GM12878 (cell line): ENCODE data around the gene HSD17B10. TPM values are rescaled to one million over a fixed set of nuclear protein-coding genes. Genes with fewer than 3 reads are reported as not detected.

ENCODE experiments used
- ATAC-seq: fragments of 200-7000 bp; cut with Tn5 transposase; 3 replicates; pipeline ENCODE4 v1.9.1; 2020; ENCODE audit warnings: mild to moderate bottlenecking, moderate library complexity
- BruUV-seq: library from RNA; stranded (reverse); fragments of 400-500 nt; replicated peaks from 2 replicates; lab custom pipeline; 2021; lab: Mats Ljungman, UMichigan
- CTCF ChIA-PET: fragments of 300-600 bp; sonication (Branson Sonifier 250); formaldehyde crosslinking; extraction: SDS; loops from one replicate; lab custom pipeline; 2021; ENCODE audit warnings: inconsistent platforms; lab: Yijun Ruan, JAX
- POLR2A ChIA-PET: fragments of 350-600 bp; formaldehyde crosslinking; extraction: SDS; loops from one replicate; lab custom pipeline; 2021; ENCODE audit warnings: inconsistent platforms; lab: Charles Lee
- RAD21 ChIA-PET: fragments of 300-600 bp; sonication (Branson Sonifier 250); formaldehyde crosslinking; loops from one replicate; lab custom pipeline; 2023; ENCODE audit warnings: antibody characterized with exemption; ENCODE audit not compliant: unreplicated experiment; lab: Charles Lee
- SMC1A ChIA-PET: fragments of 300-600 bp; sonication (Branson Sonifier 250); formaldehyde crosslinking; loops from one replicate; lab custom pipeline; 2023; ENCODE audit not compliant: unreplicated experiment, uncharacterized antibody; lab: Charles Lee
- DNase-seq: peaks from one replicate; pipeline ENCODE4 v3.0.0-alpha.2; 2011; ENCODE audit warnings: low read depth, low spot score
- FAIRE-seq: peaks from 3 replicates; lab custom pipeline; 2011; peaks lifted over from hg19 to GRCh38; lab: Jason Lieb, UNC
- H2AFZ ChIP-seq: 2 replicates; pipeline ENCODE4 v1.6.0; 2011; ENCODE audit warnings: low read depth, low read length, control low read depth; ENCODE audit not compliant: control insufficient read depth
- H3K27ac ChIP-seq: 2 replicates; pipeline ENCODE4 v1.5.1; 2011; ENCODE audit warnings: control low read depth; ENCODE audit not compliant: control insufficient read depth, insufficient read depth
- H3K27me3 ChIP-seq, 2 experiments: replicated peaks in 1 of 2; 2 replicates each; pipeline versions ENCODE4 v1.6.0 to v1.6.1; 2011; ENCODE audit warnings: low read length in 1 of 2; ENCODE audit not compliant: control insufficient read depth in 2 of 2, insufficient read depth in 2 of 2
- H3K36me3 ChIP-seq, 2 experiments: 2 replicates each; pipeline ENCODE4 v1.5.1; 2011; ENCODE audit warnings: low read length in 1 of 2; ENCODE audit not compliant: control insufficient read depth in 2 of 2, insufficient read depth in 2 of 2
- H3K4me1 ChIP-seq: 2 replicates; pipeline ENCODE4 v1.6.1; 2011; ENCODE audit warnings: mild to moderate bottlenecking, low read length, moderate library complexity, mixed read lengths; ENCODE audit not compliant: control insufficient read depth, insufficient read depth
- H3K4me2 ChIP-seq: 2 replicates; pipeline ENCODE4 v1.6.0; 2011; ENCODE audit warnings: control low read depth; ENCODE audit not compliant: control insufficient read depth, insufficient read depth
- H3K4me3 ChIP-seq: fragments of 200-600 bp; sonication (generic); 2 replicates; pipeline ENCODE4 v1.5.1; 2016
- H3K79me2 ChIP-seq: 2 replicates; pipeline ENCODE4 v1.6.0; 2011; ENCODE audit warnings: low read length; ENCODE audit not compliant: control insufficient read depth, insufficient read depth
- H3K9ac ChIP-seq: 2 replicates; pipeline ENCODE4 v1.8.0; 2011; ENCODE audit warnings: low read length, control low read depth, mixed read lengths; ENCODE audit not compliant: control insufficient read depth, insufficient read depth
- H3K9me3 ChIP-seq: replicated peaks from 3 replicates; pipeline ENCODE4 v1.5.1; 2011; ENCODE audit warnings: mild to moderate bottlenecking, low read length; ENCODE audit not compliant: control insufficient read depth, insufficient read depth
- H4K20me1 ChIP-seq: 2 replicates; pipeline ENCODE4 v1.6.0; 2011; ENCODE audit not compliant: control insufficient read depth, insufficient read depth
- BACH1 ChIP-seq: fragments of 450-650 bp; IDR thresholded peaks from 2 replicates; pipeline ENCODE4 v1.6.1; 2017; ENCODE audit warnings: mild to moderate bottlenecking, borderline replicate concordance
- HDGF ChIP-seq: fragments of 450-650 bp; IDR thresholded peaks from 2 replicates; pipeline ENCODE4 v1.6.1; 2016; ENCODE audit warnings: antibody characterized with exemption
- IKZF2 ChIP-seq, 2 experiments: fragments of 450-650 bp; IDR thresholded peaks; 2 replicates each; pipeline ENCODE4 v1.6.1; 2017; ENCODE audit warnings: mild to moderate bottlenecking in 2 of 2, moderate library complexity in 2 of 2
- KDM1A ChIP-seq: fragments of 200-600 bp; sonication (generic); IDR thresholded peaks from 2 replicates; pipeline ENCODE4 v1.6.1; 2016; ENCODE audit warnings: borderline replicate concordance
- MEF2B ChIP-seq: fragments of 450-650 bp; IDR thresholded peaks from 2 replicates; pipeline ENCODE4 v1.6.1; 2018; ENCODE audit warnings: mild to moderate bottlenecking, moderate library complexity; ENCODE audit not compliant: partially characterized antibody, poor library complexity, severe bottlenecking
- NFYA ChIP-seq: IDR thresholded peaks from 2 replicates; pipeline ENCODE4 v1.6.1; 2011; ENCODE audit warnings: low read depth, mild to moderate bottlenecking, low read length, improper control_type of control experiment, borderline replicate concordance
- NR2F1 ChIP-seq: fragments of 450-650 bp; conservative IDR thresholded peaks from 2 replicates; pipeline ENCODE4 v1.6.1; 2017; ENCODE audit warnings: mild to moderate bottlenecking
- PAX5 ChIP-seq: IDR thresholded peaks from 2 replicates; pipeline ENCODE4 v1.6.1; 2011; ENCODE audit warnings: low read depth, low read length, borderline replicate concordance
- PAX8 ChIP-seq: fragments of 450-650 bp; IDR thresholded peaks from 2 replicates; pipeline ENCODE4 v1.6.1; 2017; ENCODE audit warnings: mild to moderate bottlenecking, moderate library complexity
- RFX5 ChIP-seq: IDR thresholded peaks from 2 replicates; pipeline ENCODE4 v1.6.1; 2011; ENCODE audit warnings: low read depth, low read length, improper control_type of control experiment
- SMC3 ChIP-seq: IDR thresholded peaks from 2 replicates; pipeline ENCODE4 v1.6.1; 2011; ENCODE audit warnings: low read length, improper control_type of control experiment, borderline replicate concordance
- SREBF2 ChIP-seq: IDR thresholded peaks from 2 replicates; pipeline ENCODE4 v1.6.1; 2012; ENCODE audit warnings: mild to moderate bottlenecking, low read length
- STAT1 ChIP-seq: fragments of 450-650 bp; conservative IDR thresholded peaks from 2 replicates; pipeline ENCODE4 v1.6.1; 2014; ENCODE audit warnings: antibody characterized with exemption, mild to moderate bottlenecking
- STAT3 ChIP-seq: IDR thresholded peaks from 2 replicates; pipeline ENCODE4 v1.6.1; 2011; ENCODE audit warnings: low read depth, low read length, improper control_type of control experiment
- ZNF217 ChIP-seq: fragments of 450-650 bp; IDR thresholded peaks from 2 replicates; pipeline ENCODE4 v1.6.1; 2017; ENCODE audit warnings: antibody characterized with exemption, mild to moderate bottlenecking
- WGBS: methylation state at CpG from one replicate; pipeline ENCODE4 v1.1.6; 2016; ENCODE audit warnings: low lambda C conversion rate; ENCODE audit not compliant: insufficient replicate concordance, insufficient coverage; ENCODE audit errors: missing lambda C conversion rate; 5-methylcytosine and 5-hydroxymethylcytosine counted together
- in situ Hi-C: fragments of 300-500 bp; cut with MboI; formaldehyde crosslinking; loops from 9 replicates; pipeline ENCODE4 v1.14.3; 2018; ENCODE audit warnings: mixed read lengths
- intact Hi-C: fragments of 100-400 bp; cut with micrococcal nuclease; formaldehyde crosslinking; loops from one replicate; pipeline ENCODE4 v1.14.2; 2022; ENCODE audit not compliant: unreplicated experiment
- polyA plus RNA-seq, 11 experiments: library from polyadenylated mRNA; depleted of rRNA in 4 of 11; unstranded in 6 of 11; stranded (reverse) in 5 of 11; fragments of >200 nt; fragmentation: Nextera tagmentation in 4 of 11; fragmentation: Illumina TruSeq in 1 of 11; extraction: Ambion mirVana in 4 of 11; extraction: Trizol in 1 of 11; gene quantifications; 1 replicate in 1 of 11; 2 replicates in 10 of 11; pipeline versions ENCODE4 v1.2.1 to v1.2.3, GENCODE V29; 2011 to 2016; ENCODE audit warnings: inconsistent platforms in 2 of 11, missing spikeins in 2 of 11, low read depth in 1 of 11
- total RNA-seq, 4 experiments: library from RNA; depleted of rRNA in 3 of 4; stranded (reverse); fragments of >200 nt in 3 of 4; fragmentation: Illumina TruSeq in 1 of 4; extraction: Trizol in 1 of 4; gene quantifications; 2 replicates each; pipeline versions ENCODE4 v1.2.1 to v1.2.3, GENCODE V29; 2013 to 2021
- TF ChIP-seq, protein P1 (sequence below): fragments of 450-650 bp; IDR thresholded peaks from 2 replicates; pipeline ENCODE4 v1.6.1; 2018; ENCODE audit warnings: borderline replicate concordance, mild to moderate bottlenecking; ENCODE audit not compliant: partially characterized antibody
- TF ChIP-seq, protein P2 (sequence below): fragments of 450-650 bp; IDR thresholded peaks from 2 replicates; pipeline ENCODE4 v1.6.1; 2014; ENCODE audit warnings: mild to moderate bottlenecking
- TF ChIP-seq, protein P3 (sequence below): fragments of 450-650 bp; IDR thresholded peaks from 2 replicates; pipeline ENCODE4 v1.6.1; 2016; ENCODE audit warnings: mild to moderate bottlenecking

Gene HSD17B10
- total and polyA plus RNA-seq, 10 of the 15 experiments (the other 5 are each of a cell fraction or from before 2014, with no cell fraction given) = 43.7 to 313 (median 187) TPM

DNA sequence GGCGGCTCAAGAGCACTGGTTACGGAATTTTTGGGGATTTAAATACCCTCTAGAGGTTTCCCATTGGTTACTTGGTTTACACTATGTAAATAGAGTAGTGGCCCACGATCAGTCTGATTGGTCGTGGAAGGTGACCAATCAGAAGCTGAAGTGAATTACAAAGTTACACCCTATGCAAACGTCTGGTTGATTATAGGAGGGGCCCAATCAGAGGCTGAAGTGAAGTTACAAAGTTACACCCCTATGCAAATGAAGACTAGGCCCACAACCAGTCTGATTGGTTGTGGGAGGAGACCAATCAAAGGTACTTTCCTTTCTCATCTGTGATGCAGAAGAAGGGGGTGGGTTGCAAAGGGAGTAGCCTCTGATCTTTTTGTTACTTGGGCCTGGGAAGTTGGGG, 45.1 kb upstream of the HSD17B10 start (continued):
- TF ChIP-seq STAT1 = no peak
- TF ChIP-seq NFYA = no peak
- TF ChIP-seq, protein P1, sequence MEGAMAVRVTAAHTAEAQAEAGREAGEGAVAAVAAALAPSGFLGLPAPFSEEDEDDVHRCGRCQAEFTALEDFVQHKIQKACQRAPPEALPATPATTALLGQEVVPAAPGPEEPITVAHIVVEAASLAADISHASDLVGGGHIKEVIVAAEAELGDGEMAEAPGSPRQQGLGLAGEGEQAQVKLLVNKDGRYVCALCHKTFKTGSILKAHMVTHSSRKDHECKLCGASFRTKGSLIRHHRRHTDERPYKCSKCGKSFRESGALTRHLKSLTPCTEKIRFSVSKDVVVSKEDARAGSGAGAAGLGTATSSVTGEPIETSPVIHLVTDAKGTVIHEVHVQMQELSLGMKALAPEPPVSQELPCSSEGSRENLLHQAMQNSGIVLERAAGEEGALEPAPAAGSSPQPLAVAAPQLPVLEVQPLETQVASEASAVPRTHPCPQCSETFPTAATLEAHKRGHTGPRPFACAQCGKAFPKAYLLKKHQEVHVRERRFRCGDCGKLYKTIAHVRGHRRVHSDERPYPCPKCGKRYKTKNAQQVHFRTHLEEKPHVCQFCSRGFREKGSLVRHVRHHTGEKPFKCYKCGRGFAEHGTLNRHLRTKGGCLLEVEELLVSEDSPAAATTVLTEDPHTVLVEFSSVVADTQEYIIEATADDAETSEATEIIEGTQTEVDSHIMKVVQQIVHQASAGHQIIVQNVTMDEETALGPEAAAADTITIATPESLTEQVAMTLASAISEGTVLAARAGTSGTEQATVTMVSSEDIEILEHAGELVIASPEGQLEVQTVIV = no peak
- TF ChIP-seq STAT3 = no peak
- TF ChIP-seq PAX5 = no peak
- no peak for TF ChIP-seq NR2F1

DNA sequence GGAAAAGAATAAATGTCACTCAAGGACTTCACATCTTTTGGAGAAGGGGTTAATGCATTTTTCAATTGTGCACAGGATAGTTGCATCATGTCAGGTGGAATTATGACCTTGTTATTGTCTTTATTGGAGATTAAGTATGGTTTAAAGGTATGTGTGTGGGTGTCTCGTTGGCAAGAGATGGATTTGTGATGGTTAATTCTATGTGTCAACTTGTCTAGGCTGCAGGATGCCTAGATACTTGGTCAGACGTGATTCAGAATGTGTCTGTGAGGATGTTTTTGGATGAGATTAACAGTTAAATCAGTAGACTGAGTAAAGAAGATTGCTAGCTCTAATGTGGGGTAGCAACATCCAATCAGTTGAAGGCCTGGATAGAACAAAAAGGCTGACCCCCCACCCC, 42.2 kb upstream of the HSD17B10 start:
- no peak overlapping the region for H3K4me3 ChIP-seq
- no peak overlapping the region for H3K9ac ChIP-seq
- no peak overlapping the region for H3K4me2 ChIP-seq
- no TSS peak for BruUV-seq
- no peaks in the 10 kb centered on the region for H3K79me2 ChIP-seq
- intact Hi-C loops (no loop called here), in situ Hi-C loops (no loop called here)
- ATAC-seq = no peak
- no peaks in the 10 kb centered on the region for H3K36me3 ChIP-seq
- no peak overlapping the region for H3K27ac ChIP-seq
- H2AFZ ChIP-seq = no peak overlapping the region
- RAD21 ChIA-PET = no interaction called here
- POLR2A ChIA-PET = no interaction called here
- H4K20me1 ChIP-seq = no peaks in the 10 kb centered on the region
- TF ChIP-seq MEF2B = no peak
- no peak for TF ChIP-seq SREBF2
- TF ChIP-seq, protein P2, sequence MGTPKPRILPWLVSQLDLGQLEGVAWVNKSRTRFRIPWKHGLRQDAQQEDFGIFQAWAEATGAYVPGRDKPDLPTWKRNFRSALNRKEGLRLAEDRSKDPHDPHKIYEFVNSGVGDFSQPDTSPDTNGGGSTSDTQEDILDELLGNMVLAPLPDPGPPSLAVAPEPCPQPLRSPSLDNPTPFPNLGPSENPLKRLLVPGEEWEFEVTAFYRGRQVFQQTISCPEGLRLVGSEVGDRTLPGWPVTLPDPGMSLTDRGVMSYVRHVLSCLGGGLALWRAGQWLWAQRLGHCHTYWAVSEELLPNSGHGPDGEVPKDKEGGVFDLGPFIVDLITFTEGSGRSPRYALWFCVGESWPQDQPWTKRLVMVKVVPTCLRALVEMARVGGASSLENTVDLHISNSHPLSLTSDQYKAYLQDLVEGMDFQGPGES = no peak
- TF ChIP-seq HDGF = no peak
- TF ChIP-seq ZNF217 = no peak
- no peak for TF ChIP-seq RFX5
- TF ChIP-seq, protein P3, sequence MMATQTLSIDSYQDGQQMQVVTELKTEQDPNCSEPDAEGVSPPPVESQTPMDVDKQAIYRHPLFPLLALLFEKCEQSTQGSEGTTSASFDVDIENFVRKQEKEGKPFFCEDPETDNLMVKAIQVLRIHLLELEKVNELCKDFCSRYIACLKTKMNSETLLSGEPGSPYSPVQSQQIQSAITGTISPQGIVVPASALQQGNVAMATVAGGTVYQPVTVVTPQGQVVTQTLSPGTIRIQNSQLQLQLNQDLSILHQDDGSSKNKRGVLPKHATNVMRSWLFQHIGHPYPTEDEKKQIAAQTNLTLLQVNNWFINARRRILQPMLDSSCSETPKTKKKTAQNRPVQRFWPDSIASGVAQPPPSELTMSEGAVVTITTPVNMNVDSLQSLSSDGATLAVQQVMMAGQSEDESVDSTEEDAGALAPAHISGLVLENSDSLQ = no peak
- TF ChIP-seq BACH1 = no peak
- no peak for TF ChIP-seq SMC3
- no peak for TF ChIP-seq IKZF2 (IDR thresholded peaks at IDR 0.05)
- no peak for TF ChIP-seq KDM1A
- TF ChIP-seq PAX8 = no peak
- WGBS = 2% methylated on average over 2 of the region's 2 CpGs
- FAIRE-seq = no peak
- SMC1A ChIA-PET = no interaction called here
- DNase-seq = no peak
- no peaks in the 10 kb centered on the region; a peak in 1 of 4 replicates for H3K27me3 ChIP-seq
- H3K4me1 ChIP-seq = no peaks in the 10 kb centered on the region
- CTCF ChIA-PET = interaction anchor here (1.0 to 1.7 kb wide), 3 partner anchors 13 to 163 kb away, joined by 3 read pairs; no protein-coding TSS in a partner anchor
- no peaks in the 10 kb centered on the region for H3K9me3 ChIP-seq
